Inflammatory macrophage treated with lipopolysaccharide for 4 hours (primary cell): ENCODE measurements around the gene DAB1.

Experiments
- DNase-seq: peaks from one replicate; pipeline ENCODE4 v3.0.0-alpha.2; 2020

Gene DAB1

DNA sequence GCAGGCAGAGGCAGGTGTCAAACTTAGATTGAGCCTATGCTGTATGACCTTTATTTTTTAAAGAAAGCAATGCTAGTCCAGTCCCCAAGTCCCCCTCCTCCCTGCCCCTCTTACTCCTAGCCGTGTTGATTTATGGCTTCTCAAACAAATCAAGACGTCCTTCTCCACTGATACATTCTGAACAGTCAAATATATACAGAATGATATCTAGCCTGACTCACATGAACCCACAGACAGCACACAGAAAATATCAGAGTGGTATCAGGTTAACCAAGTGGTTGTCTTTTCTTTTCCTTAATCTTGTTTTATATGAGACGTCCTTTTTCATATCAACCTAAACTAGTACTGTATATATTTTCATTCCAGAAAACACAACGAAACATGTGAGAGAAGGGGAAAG, 13.4 kb downstream of the DAB1 start:
- no peak for DNase-seq

DNA sequence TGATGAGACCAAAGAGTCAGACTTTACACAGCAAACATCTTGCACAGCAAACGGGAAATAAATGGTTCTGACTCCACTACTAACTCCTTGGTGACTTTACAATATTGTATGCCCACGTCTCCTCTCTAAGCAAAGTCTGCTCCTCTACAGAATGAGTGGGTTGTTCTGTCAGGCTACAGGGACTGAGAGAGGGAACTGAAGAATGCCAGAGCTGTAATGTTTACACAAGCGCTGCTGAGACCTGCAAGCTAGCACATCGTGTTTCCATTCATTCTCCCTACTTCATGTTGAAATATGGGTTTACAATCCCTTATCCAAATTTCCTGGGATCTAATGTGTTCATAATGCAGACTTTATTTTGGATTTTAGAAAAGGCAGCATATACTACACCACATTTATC, 15.9 kb downstream of the DAB1 start:
- DNase-seq: no peak

DNA sequence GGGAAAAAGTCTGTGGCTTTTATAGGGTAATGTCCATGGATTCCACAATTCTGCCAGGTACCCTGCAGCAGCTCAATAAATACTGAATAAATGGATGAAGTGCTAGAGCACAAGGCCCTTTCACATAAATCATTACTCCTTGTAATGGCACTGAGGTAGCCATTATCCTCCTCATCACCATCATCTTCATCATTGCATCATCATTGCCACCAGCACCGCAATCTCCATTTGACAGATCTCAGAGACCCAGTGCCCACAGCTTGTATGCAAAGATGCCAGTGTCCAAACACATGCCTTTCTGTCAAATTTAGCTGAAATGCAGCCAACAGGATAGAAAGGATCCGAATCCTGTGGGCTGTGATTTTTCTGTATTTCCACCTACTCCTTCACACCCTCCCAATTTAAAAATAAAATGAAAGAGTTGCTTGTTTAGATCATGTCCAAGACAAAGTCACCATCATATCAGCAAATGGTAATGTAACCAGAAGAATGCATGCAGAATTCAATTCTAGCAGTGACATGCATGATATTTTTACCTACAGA, 17.4 kb downstream of the DAB1 start:
- no peak for DNase-seq

DNA sequence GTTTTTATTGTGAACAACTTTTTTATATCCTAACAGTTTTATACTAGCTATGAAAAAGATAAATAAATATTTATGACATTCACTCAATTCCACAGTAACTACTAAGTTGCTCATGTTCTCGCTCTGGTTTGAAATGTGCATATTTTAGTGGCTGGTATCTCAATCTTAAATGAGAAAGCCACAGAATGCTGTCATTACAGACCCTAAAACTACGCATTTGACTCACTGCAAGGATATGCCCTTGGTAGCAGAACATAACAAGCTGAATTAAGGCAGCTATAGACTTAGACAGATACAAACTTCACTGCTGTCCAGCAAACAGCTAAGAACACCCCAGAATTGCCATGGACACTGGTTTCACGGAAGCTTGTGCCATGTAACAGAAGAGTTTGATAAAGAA, 19.0 kb downstream of the DAB1 start:
- no peak for DNase-seq

DNA sequence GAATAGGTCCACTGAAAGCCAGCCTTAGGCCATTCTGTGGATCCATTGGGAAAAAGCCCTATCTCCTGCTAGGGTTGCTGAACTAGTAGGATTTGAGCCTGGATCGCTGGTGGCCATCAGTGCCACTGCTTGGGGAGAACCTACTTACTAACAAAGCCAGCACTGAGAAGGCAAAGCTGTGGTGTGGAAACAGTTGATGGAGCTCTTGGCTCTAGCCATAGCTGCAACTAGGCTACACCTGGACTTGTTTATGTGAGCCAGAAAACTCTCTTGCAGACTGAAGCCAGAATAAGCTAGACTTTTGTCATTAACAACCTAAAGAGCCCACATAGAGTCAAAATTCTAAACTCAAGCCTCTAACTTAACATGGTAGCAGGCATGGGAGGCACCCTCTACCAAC, 20.7 kb downstream of the DAB1 start:
- DNase-seq: no peak

DNA sequence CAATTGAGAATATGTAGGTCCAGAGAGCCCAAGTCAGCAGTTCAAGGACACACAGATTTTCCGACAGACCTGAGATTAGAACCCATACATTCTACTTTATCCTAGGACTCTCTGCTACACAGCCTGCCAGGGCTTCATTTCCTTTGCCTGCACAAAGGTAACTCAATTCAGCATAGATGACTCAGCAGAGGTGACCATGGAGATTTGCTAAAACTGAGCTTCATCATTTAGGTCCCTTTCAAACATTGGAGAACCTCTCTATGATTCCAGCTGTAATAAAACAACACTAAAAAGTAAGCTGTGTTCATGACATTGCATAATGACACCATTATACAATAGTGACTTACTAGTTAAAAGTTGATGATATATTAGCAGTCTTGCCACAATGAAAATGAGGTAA, 22.2 kb downstream of the DAB1 start:
- DNase-seq: no peak

DNA sequence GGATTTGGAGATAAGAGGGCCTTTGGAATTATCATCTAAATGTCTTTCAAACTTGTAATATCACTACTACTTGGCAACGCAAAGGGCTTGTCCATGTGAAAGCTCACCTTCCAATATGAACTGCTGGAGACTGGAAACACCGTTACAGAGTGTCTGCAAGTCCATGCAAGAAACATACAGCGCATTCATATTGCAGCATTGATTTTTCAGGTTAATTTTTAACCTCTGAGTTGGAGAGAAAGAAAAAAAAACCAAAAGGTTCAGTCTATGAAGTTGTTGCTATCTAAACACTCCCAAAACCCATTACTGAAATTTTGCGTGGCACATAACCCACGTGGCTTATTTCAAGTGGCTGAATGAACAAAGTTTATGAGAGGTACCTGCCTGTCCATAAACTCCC, 23.8 kb downstream of the DAB1 start:
- DNase-seq: no peak

DNA sequence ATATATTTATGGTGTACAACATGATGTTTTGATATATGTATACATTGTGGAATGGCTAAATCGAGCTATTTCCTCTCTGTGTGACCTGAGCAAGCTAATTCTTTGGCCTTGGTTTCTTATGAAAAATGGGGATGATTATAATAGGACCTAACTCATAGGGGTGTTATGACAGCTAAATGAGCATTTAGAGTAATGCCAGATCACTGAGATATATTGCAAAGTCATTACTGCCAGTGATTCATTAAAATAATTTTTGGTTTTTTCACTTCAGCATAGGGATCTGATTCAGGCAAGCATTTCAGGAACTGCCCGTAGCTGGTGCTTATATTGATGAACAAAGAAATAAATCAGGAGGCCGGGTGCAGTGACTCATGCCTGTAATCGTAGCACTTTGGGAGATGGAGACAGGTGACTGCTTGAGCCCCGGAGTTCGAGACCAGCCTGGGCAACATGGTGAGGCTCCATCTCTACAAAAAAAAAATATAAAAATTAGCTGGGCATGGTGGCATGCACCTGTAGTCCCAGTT, 30.7 kb downstream of the DAB1 start:
- no peak for DNase-seq

DNA sequence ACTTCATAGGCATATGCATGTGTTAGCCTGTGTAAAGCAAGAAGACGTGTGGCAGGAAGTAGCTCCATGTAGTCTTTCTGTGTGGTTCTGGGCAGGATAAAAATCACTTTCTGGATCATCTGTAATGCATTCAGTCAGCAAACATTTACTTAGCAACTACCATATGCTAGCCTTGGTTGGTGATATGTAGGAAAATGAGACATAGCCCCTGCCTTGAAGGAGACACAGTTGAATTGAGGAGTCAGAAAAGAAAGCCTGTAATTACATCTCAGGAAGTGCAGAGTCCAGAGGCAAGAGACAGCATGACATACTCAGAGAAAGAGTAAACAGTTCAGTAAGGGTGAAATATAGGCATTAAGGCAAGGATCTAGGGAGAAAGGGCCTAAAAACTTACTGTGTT, 38.5 kb downstream of the DAB1 start:
- no peak for DNase-seq

DNA sequence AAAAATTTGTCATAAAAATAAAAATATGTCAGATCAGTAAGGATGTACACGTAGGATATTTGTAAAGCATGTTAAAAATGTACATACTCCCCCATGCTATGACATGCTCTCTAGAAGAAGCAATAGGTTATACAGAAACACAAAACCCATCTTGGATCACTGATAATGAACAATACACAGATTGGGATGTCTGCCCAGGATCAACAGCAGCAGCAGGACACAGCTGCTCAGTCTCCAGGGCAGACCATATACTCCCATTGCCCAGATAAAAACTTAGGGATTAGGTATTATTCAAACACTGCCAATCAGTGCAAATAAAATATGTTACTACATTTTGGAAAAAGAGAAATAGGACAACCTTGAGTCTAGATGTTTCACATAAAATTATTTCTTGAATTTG, 39.0 kb downstream of the DAB1 start:
- DNase-seq: no peak

DNA sequence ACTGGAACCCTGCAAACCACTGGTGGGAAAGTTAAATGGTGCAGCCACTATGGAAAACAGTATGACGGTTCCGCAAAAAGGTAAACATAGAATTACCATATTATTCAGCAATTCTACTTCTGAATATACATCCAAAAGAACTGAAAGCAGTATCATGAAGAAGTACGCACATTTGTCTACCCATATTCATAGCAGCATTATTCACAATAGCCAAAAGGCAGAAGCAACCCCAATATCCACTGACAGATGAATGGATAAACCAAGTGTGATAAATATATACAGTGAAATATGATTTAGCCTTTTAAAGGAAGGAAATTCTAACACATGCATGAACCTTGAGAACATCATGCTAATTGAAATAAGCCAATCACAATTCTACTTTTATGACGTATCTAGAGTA, 39.6 kb downstream of the DAB1 start:
- DNase-seq: no peak

DNA sequence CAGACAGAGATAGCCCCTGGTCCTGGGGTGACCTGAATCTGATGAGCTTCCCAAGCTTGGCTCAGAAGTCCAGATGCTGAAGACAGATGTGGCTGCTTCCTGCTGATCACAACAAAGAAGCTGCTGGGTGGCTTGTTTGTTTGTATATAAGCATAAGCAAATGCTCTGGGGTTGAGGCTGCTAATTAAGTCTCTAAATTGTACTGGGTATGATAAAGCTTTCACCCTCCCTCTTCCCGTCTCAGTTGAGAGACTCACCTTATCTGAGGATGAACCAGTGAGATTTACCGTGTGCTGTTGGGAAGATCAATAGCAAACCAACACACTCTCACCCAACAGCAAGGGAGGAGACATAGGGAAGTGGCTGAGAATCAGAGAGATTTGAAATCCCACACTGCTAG, 42.0 kb downstream of the DAB1 start:
- no peak for DNase-seq

DNA sequence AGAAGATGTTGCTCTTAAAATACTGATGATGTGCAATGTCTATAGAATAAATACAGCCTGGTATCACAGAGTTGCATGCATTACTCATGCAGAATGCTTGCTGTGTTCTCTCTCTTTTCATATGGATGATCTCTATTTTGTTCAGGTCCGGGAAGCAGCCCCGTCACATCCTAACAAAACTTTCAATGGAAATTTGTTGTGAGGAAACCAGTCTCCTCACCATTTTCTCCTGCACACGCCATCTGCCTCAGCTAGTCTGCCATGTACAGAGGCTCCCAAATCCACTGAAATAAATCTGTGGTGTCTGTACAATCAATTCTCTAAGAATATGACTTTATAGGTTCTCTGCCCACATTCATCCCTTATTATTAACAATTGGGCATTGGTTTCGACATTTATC, 42.4 kb downstream of the DAB1 start:
- DNase-seq: no peak

DNA sequence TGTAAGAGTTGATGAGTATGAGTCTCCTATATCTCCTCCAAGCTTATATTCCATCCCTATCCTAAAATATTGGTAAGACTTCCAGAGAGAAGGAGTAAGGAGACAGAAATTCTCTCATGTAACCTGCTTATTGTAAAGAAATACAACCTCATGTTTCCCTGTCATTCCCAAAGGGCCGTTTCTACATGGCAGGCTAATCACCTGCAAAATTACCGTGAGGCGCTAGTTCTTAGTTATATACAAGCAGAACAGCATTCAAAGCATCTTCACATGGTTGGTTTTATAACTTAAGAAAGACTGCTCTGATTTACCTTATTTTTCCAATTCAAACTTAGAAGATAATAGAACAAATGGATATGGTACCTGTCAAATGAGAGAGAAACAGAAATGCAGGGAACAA, 42.9 kb downstream of the DAB1 start:
- no peak for DNase-seq

DNA sequence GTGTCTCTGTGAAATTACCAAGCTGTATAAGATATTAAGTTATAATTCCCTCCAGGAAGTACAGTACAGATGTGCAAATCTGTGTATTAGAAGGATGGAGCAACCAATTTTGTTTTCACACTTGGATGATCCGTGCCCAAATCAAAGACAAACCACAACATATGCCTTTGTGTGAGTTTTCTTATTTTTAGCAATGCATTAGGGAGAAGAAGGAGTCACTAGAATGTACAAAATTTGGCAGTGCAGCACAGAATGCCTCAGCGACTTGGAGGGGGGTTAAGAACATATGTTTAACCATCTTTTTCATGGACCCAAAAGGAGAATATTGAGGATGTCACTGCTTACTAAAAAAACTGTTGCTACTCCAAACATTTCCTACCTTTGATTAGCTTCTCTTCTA, 45.3 kb downstream of the DAB1 start:
- DNase-seq: no peak

DNA sequence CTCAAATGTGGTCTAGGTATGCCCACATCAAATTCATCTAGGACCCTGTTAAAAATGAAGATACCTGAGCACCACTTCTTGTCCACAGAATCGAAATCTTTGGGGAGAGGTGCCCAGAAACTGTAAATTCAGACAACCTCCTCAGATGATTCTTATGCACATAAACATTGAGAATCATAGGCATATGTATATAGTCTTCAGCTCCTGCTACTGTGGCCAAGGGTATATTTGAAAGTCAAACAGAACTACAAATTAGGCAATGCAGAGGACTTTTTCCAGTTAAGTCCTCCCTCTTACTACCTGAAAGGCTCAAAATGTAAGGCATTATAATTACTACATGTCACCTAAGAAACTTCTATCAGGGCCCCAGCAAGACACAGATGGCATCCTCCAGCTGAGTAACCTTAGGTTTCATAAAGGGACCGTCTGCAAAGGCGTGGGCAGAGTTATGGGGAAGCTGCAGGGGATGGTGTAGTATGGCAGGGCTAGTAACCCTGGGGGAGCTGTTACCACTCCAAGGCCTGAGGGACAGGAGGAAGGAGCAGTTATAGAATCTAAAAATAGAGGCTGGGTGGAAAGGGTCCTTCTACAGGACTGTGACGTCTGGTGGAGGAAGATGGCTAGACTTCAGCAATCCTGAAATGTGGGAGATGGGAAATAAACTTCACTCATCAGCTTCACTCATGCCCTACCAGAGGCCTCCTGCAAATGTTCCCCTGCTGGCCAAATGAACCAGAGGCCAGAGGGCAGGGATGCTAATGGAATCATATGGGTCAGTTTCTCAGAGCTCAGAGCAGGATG, 46.3 kb downstream of the DAB1 start:
- DNase-seq: no peak

DNA sequence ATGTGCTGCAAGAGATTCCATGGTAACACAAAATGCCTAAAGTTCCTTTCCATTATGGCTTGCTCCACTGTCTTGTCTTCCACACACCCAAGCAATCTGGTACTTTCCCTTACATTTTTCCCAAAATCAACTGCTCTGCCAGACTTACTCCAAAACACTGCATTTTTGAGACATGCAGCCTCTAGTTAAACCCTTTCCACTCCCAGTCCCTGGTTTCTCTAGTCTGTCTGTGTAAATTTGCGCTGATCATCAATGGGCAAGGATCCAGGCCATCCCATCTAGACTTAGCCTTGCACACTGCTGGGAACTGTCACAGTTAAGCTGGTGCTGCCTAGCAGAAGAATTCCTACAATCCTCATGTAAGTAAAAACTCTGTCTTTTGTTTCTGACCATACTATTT, 47.8 kb downstream of the DAB1 start:
- DNase-seq: no peak

DNA sequence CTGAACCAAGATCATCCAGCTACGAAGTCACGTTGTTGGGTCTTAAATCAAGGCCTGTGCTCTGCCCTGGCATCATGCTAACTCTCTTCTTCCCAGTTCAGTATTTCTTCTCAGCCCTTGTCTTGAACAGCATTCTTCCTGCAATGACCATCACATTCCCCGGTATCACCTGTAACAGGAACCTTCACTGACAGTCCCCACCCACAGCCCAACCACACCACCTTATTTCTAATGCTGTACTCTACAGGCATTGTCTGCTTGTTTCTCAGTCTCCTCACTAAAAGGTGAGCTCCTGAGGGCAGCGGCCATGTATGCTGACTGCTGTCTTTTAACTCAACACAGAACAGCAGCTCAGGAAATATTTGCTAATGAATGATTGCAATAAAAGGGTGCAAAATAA, 54.0 kb downstream of the DAB1 start:
- DNase-seq: no peak

DNA sequence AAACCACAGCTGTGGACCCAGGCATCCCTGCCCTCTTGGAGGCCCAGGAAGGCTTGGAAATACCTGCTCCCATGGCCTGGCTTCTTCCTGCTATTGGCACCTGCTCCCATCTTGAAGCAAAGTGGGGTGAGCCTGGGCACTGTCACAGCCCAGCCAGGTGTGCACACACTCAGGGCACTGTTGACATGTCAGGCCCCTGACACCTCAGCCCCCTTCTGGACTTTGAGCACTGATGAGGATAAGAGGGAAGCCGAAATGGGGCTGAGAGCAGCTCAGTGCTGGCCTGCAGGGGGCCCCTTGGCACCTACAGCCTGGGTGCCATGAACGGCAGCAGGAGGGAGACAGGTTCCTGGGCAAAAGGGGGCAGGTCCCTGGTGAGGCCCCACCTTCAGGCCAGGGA, 55.9 kb downstream of the DAB1 start:
- no peak for DNase-seq

DNA sequence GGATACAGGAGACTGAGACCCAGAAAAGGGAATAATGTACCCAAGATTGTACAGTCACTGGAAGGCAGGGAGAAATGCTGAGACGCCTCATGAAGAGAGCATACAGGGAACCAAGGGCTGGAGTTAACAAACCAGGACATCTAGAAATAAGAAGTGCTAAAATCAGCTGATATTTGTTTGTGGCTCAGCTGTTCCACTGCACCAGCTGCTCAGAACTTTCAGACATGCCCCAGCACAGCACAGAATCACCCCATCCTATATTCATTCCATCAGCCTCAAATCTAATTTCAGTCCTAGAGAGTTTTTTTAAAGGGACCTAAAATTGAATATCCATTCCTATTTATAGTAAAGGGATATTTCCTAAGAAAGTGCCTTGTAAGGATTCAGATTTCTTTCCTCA, 60.2 kb downstream of the DAB1 start:
- no peak for DNase-seq

DNA sequence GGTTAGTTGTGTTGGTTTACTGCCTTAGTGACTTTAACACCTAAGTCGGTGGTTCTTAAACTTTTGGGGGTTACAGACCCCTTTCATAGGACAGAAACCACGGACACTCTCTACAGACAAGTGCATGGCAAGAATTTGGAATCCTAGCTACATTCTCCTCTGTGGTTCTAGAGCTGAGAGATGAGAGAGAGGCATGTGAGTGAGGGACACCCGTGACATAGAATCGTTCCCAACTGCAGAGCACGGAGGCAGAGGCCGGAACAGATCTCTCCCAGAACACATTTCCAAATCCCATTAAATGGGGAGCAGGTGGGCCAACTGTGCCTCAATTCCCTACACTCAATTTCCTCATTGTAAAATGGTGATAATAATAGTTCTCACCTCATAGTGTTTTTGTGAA, 60.7 kb downstream of the DAB1 start:
- no peak for DNase-seq

DNA sequence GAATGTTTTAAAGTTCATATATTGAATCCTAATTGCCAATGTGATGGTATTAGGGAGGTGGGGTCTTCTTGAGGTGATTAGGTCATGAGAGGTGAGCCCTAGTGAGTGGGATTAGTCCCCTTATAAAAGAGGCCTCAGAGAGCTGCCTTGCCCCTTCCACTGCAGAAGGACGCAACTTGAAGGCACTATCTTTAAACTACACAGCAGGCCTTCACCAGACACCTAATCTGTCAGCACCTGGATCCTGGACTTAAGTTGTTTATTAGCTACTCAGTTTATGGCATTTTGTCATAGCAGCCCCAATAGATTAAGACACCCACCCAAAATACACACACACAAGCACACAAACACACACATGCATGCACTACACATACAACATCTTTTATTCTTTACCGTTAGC, 61.4 kb downstream of the DAB1 start:
- DNase-seq: no peak

DNA sequence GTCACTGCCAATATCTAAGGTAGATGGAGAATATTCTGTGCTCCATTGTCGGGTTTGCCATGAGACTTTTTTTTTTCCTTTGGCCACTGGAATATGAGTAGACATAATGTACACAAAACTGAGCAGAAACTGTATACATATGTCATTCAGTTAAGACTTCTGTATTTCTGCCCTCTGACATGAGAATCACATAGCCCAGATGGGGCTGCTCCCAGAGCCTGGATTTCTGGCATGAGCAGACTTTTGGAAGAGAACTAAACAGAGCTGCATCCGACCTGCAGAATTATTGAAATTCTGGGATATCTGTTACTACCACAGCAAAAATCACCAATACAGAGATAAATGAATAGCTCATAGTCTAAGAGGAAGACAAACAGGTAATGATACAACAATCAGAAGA, 62.3 kb downstream of the DAB1 start:
- DNase-seq: no peak

DNA sequence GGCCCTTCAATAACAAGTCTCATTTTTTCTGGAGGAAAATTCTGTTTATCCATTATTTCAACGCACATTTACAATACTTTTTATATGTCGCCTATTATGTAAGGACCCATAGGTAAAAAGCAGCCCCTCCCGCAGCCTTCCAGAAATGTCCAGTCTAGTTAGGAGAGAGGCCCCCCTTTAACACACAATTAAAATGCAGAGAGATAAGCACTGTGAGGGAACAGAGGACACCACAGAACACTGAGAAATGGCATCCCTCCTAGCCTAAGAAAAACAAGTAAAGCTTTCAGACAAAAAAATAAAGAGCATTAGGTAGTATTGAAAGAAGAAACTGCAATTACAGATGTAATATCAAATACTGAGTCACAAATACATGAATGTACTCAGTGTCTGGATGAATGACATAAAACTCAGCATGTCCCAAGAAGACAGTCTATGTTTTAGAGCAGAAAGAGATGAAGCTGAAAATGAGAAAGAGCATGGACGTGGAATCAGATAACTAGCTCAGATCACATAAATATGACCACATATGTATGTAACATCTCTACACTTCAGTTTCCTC, 62.9 kb downstream of the DAB1 start:
- no peak for DNase-seq

DNA sequence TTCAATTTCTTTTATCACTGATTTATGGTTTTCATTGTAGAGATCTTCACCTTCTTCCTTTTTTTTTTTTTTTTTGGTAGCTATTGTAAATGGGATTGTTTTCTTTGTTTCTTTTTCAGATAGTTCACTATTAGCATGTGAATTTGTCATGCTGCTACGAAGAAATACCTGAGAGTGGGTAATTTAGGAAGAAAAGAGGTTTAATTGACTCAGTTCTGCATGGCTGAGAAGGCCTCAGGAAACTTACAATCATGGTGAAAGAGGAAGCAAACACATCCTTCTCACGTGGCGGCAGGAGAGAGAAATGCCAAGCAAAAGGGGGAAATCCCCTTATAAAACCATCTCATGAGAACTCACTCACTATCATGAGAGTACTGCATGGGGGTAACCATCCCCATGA, 66.4 kb downstream of the DAB1 start:
- DNase-seq: no peak
